GM12892 (cell line): ENCODE measurements around the gene SFRP2.

ENCODE experiments used
- POLR2AphosphoS5 ChIP-seq: IDR thresholded peaks from 2 replicates; pipeline ENCODE4 v1.6.1; 2011; ENCODE audit warnings: low read depth, low read length, control low read depth
- TAF1 ChIP-seq: IDR thresholded peaks from 2 replicates; pipeline ENCODE4 v1.6.1; 2011; ENCODE audit warnings: low read depth, mild to moderate bottlenecking, control low read depth, low read length, borderline replicate concordance

GRCh38 chr4:153804722-153805121, 15.8 kb upstream of the SFRP2 start:
- no peak for TF ChIP-seq POLR2AphosphoS5
- no peak for TF ChIP-seq TAF1
